ENCODE results near the gene NRAS. TPM values are rescaled to one million over a fixed set of nuclear protein-coding genes. Genes with fewer than 3 reads are reported as not detected.

NRAS gene
- total RNA-seq, 1 experiment from 2014 or later: 48.0 TPM

DNA sequence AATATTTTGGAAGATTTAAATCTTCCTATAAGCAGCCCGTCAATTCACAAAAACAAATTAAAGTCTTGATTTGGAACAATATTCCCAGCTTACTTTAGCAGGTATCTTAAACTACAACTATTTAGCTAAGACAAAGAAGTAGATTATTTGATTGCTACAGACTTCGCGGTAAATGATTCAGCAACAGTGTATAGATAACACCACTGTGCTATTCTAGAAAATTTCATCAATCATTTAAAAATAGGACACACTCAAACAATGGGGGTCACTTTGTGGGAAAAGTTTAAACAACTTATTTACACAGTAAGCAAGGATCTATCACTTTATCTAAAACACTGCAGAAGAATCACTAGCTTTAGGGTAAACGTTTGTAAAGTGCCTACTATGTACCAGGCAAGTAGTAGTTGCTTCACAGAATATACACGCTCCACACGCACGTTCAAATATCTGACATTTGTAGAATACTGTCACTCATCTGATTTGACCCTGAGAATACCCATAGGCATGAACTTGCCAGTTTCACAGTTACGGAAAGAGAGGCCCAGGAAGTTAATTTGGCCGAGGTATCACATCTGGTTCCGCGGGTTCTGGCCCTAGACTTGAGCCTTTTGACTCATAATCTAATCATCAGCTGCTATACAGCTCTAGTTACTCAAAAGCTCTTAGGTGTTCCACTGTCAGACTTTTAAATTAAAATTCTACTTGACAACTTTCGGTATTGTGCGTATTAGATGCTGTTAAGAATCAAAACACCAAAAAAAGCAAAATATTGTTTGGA is 47.6 kb downstream of the NRAS start:
- Histone ChIP-seq H3K9me3 (ENCODE audit: control insufficient read depth in 1 of 2, insufficient read depth in 1 of 2, low read depth in 1 of 2, low read length in 2 of 2) (no peaks in the 10 kb centered on the region), H3K4me3 (replicated peaks in 1 of 2; ENCODE audit: low read depth in 1 of 2, low read length in 2 of 2) (peak overlapping the region; percentile 68 to 85), H3K9ac (ENCODE audit: low read length) (peak overlapping the region; percentile 76), H3K36me3 (ENCODE audit: control insufficient read depth in 1 of 2, insufficient read depth in 2 of 2, low read length in 2 of 2) (no peaks in the 10 kb centered on the region), H3K9me2 (ENCODE audit: insufficient read depth) (no peaks in the 10 kb centered on the region), H3K27ac (ENCODE audit: low read depth, low read length) (peak overlapping the region; percentile 54), H4K20me1 (ENCODE audit: insufficient read depth) (no peaks in the 10 kb centered on the region), H2AFZ (ENCODE audit: low read depth, low read length, poor library complexity, severe bottlenecking) (peak overlapping the region; percentile 82), H3K4me2 (ENCODE audit: low read length) (peak overlapping the region; percentile 99), H3K4me1 (ENCODE audit: control insufficient read depth in 1 of 2, insufficient read depth in 2 of 2, low read length in 2 of 2) (peaks cover 11 to 22% of the 10 kb centered on the region in 2 experiments; a peak in 3 of 4 replicates), H3K27me3 (ENCODE audit: insufficient read depth, low read length) (no peaks in the 10 kb centered on the region), H3K79me2 (ENCODE audit: insufficient read depth, low read length) (no peaks in the 10 kb centered on the region)
- CTCF ChIA-PET: interaction anchor here (1.0 to 4.0 kb wide), 4 partner anchors 38 to 690 kb away, joined by 3 to 19 read pairs (median 4); partner anchors contain the start of gene OLFML3
- no TSS peak for BruUV-seq (replicated peaks)
- intact Hi-C loops (cut with micrococcal nuclease): no loop called here
- POLR2A ChIA-PET: interaction anchor here (0.7 to 1.2 kb wide), 4 partner anchors 9 to 112 kb away, joined by 3 to 6 read pairs (median 3); partner anchors contain the start of gene SIKE1
- RAD21 ChIA-PET (ENCODE audit: low non-redundant PET in 1 of 2, low total read pairs in 2 of 2, uncharacterized antibody in 2 of 2, unreplicated experiment in 2 of 2): no interaction called here
- ATAC-seq: no peak
- DNase-seq (ENCODE audit: low read depth, low spot score): no peak
- no peak for TF ChIP-seq POLR2AphosphoS5 (IDR thresholded peaks at IDR 0.05; ENCODE audit: low read depth, low read length)
- 0 out of 2 replicates have a peak, but pooled peaks have one; percentile 7 for TF ChIP-seq JUND (IDR thresholded peaks at IDR 0.05)
- no peak for TF ChIP-seq SP1 (IDR thresholded peaks at IDR 0.05; ENCODE audit: low read depth)
- TF ChIP-seq, protein P1, sequence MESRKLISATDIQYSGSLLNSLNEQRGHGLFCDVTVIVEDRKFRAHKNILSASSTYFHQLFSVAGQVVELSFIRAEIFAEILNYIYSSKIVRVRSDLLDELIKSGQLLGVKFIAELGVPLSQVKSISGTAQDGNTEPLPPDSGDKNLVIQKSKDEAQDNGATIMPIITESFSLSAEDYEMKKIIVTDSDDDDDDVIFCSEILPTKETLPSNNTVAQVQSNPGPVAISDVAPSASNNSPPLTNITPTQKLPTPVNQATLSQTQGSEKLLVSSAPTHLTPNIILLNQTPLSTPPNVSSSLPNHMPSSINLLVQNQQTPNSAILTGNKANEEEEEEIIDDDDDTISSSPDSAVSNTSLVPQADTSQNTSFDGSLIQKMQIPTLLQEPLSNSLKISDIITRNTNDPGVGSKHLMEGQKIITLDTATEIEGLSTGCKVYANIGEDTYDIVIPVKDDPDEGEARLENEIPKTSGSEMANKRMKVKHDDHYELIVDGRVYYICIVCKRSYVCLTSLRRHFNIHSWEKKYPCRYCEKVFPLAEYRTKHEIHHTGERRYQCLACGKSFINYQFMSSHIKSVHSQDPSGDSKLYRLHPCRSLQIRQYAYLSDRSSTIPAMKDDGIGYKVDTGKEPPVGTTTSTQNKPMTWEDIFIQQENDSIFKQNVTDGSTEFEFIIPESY (IDR thresholded peaks at IDR 0.05; ENCODE audit: extremely low read depth, insufficient replicate concordance, low read length): no peak
- TF ChIP-seq SIN3A (IDR thresholded peaks at IDR 0.05; ENCODE audit: low read depth): 0 out of 2 replicates have a peak, but pooled peaks have one; percentile 12
- TF ChIP-seq CBX3 (IDR thresholded peaks at IDR 0.05; ENCODE audit: low read depth): 0 out of 2 replicates have a peak, but pooled peaks have one; percentile 38
- TF ChIP-seq RAD21 (IDR thresholded peaks at IDR 0.05; ENCODE audit: low read depth): 0 out of 2 replicates have a peak, but pooled peaks have one; percentile 7
- TF ChIP-seq, protein P2, sequence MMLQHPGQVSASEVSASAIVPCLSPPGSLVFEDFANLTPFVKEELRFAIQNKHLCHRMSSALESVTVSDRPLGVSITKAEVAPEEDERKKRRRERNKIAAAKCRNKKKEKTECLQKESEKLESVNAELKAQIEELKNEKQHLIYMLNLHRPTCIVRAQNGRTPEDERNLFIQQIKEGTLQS (IDR thresholded peaks at IDR 0.05): no peak
- TF ChIP-seq, protein P3, sequence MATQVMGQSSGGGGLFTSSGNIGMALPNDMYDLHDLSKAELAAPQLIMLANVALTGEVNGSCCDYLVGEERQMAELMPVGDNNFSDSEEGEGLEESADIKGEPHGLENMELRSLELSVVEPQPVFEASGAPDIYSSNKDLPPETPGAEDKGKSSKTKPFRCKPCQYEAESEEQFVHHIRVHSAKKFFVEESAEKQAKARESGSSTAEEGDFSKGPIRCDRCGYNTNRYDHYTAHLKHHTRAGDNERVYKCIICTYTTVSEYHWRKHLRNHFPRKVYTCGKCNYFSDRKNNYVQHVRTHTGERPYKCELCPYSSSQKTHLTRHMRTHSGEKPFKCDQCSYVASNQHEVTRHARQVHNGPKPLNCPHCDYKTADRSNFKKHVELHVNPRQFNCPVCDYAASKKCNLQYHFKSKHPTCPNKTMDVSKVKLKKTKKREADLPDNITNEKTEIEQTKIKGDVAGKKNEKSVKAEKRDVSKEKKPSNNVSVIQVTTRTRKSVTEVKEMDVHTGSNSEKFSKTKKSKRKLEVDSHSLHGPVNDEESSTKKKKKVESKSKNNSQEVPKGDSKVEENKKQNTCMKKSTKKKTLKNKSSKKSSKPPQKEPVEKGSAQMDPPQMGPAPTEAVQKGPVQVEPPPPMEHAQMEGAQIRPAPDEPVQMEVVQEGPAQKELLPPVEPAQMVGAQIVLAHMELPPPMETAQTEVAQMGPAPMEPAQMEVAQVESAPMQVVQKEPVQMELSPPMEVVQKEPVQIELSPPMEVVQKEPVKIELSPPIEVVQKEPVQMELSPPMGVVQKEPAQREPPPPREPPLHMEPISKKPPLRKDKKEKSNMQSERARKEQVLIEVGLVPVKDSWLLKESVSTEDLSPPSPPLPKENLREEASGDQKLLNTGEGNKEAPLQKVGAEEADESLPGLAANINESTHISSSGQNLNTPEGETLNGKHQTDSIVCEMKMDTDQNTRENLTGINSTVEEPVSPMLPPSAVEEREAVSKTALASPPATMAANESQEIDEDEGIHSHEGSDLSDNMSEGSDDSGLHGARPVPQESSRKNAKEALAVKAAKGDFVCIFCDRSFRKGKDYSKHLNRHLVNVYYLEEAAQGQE (IDR thresholded peaks at IDR 0.05; ENCODE audit: low read depth): no peak
- no peak for TF ChIP-seq EZH2 (IDR thresholded peaks at IDR 0.05)
- TF ChIP-seq POLR2A (IDR thresholded peaks at IDR 0.05; ENCODE audit: borderline replicate concordance, extremely low read depth, insufficient read depth, insufficient read length): no peak
- TF ChIP-seq ZFX (IDR thresholded peaks at IDR 0.05): no peak
- TF ChIP-seq CEBPB (IDR thresholded peaks at IDR 0.05; ENCODE audit: low read depth): no peak
- TF ChIP-seq, protein P4, sequence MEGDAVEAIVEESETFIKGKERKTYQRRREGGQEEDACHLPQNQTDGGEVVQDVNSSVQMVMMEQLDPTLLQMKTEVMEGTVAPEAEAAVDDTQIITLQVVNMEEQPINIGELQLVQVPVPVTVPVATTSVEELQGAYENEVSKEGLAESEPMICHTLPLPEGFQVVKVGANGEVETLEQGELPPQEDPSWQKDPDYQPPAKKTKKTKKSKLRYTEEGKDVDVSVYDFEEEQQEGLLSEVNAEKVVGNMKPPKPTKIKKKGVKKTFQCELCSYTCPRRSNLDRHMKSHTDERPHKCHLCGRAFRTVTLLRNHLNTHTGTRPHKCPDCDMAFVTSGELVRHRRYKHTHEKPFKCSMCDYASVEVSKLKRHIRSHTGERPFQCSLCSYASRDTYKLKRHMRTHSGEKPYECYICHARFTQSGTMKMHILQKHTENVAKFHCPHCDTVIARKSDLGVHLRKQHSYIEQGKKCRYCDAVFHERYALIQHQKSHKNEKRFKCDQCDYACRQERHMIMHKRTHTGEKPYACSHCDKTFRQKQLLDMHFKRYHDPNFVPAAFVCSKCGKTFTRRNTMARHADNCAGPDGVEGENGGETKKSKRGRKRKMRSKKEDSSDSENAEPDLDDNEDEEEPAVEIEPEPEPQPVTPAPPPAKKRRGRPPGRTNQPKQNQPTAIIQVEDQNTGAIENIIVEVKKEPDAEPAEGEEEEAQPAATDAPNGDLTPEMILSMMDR (IDR thresholded peaks at IDR 0.05 in 2 of 3, conservative IDR thresholded peaks at IDR 0.05 in 1 of 3; ENCODE audit: borderline replicate concordance in 1 of 3, insufficient read depth in 1 of 3, low read depth in 2 of 3, low read length in 2 of 3): no peak
- no peak for TF ChIP-seq EZH2phosphoT487 (IDR thresholded peaks at IDR 0.05; ENCODE audit: borderline replicate concordance)
- TF ChIP-seq ZNF274 (IDR thresholded peaks at IDR 0.05; ENCODE audit: low read depth, low read length): no peak
- TF ChIP-seq MAX (IDR thresholded peaks at IDR 0.05): no peak
- no peak for TF ChIP-seq EGR1 (IDR thresholded peaks at IDR 0.05; ENCODE audit: low read depth)
- TF ChIP-seq TCF7L2 (IDR thresholded peaks at IDR 0.05; ENCODE audit: borderline replicate concordance, extremely low read depth, insufficient read depth, insufficient read length): no peak
